ENCODE measurements around the gene CLDN4.

DNA sequence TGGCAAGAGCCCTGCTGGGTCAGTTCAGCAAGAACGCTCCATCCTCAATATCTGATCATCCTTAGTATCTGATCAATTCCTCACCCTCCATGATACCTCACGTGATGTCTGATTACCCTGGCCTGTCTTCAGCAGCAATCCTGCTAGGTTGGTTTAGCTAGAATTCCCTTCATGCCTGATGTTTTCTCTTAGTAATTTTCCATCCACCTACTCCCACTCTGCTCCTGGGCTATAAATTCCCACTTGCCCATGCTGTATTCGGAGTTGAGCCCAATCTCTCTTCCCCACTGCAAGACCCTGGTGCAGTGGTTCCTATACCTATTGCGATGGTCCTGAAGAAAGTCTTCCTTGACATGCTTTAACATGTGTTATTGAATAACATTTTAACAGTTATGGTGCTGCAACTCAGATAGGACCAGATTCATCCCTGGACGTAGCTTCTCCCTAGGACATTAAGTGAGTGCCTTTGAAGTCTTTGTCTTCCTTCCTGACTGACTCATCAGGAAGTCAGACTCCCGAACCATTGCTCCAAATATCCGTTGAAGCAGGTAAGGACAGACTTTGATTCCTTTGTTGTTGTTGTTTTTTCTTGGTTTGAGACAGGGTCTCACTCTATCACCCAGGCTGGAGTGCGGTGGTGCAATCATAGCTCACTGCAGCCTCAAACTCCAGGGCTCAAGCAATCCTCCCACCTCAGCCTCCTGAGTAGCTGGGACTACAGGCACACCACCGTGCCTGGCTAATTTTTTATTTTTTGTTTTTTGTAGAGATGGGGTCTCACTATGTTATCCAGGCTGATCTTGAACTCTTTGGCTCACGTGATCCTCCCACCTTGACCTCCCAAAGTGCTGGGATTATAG, 31.3 kb upstream of the CLDN4 start:
- TF ChIP-seq CTCF (IDR thresholded peaks at IDR 0.05; ENCODE audit: insufficient read depth, low read length) (no peak), POLR2AphosphoS5 (IDR thresholded peaks at IDR 0.05; ENCODE audit: low read depth) (no peak), GABPA (IDR thresholded peaks at IDR 0.05; ENCODE audit: low read depth) (no peak)
- TF ChIP-seq, protein P1, sequence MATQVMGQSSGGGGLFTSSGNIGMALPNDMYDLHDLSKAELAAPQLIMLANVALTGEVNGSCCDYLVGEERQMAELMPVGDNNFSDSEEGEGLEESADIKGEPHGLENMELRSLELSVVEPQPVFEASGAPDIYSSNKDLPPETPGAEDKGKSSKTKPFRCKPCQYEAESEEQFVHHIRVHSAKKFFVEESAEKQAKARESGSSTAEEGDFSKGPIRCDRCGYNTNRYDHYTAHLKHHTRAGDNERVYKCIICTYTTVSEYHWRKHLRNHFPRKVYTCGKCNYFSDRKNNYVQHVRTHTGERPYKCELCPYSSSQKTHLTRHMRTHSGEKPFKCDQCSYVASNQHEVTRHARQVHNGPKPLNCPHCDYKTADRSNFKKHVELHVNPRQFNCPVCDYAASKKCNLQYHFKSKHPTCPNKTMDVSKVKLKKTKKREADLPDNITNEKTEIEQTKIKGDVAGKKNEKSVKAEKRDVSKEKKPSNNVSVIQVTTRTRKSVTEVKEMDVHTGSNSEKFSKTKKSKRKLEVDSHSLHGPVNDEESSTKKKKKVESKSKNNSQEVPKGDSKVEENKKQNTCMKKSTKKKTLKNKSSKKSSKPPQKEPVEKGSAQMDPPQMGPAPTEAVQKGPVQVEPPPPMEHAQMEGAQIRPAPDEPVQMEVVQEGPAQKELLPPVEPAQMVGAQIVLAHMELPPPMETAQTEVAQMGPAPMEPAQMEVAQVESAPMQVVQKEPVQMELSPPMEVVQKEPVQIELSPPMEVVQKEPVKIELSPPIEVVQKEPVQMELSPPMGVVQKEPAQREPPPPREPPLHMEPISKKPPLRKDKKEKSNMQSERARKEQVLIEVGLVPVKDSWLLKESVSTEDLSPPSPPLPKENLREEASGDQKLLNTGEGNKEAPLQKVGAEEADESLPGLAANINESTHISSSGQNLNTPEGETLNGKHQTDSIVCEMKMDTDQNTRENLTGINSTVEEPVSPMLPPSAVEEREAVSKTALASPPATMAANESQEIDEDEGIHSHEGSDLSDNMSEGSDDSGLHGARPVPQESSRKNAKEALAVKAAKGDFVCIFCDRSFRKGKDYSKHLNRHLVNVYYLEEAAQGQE (IDR thresholded peaks at IDR 0.05; ENCODE audit: insufficient replicate concordance, low read depth) = no peak
